ENCODE data around the gene SPOCK1. TPM values are rescaled to one million over a fixed set of nuclear protein-coding genes. Genes with fewer than 3 reads are reported as not detected.

SPOCK1 gene
- total RNA-seq, 1 experiment from 2014 or later: 23.9 TPM

GRCh38 chr5:137498301-137498735 is 808 bp downstream of the SPOCK1 start:
- ChIA-PET CTCF (interaction anchor here (0.7 to 3.0 kb wide), 3 partner anchors 156 to 178 kb away, joined by 3 to 21 read pairs (median 6); no protein-coding TSS in a partner anchor), POLR2A (ENCODE audit: unreplicated experiment) (no interaction called here)
- Histone ChIP-seq H3K9me2 (ENCODE audit: insufficient read depth) (no peaks in the 10 kb centered on the region), H2AFZ (no peak overlapping the region), H3K4me3 (no peak overlapping the region), H3K4me2 (no peak overlapping the region), H3K36me3 (ENCODE audit: low read depth) (no peaks in the 10 kb centered on the region), H3F3A (ENCODE audit: insufficient read depth, low read depth) (no peaks in the 10 kb centered on the region), H3K27ac (no peak overlapping the region), H3K27me3 (ENCODE audit: insufficient read depth, low read depth) (no peaks in the 10 kb centered on the region), H4K20me1 (ENCODE audit: insufficient read depth) (no peaks in the 10 kb centered on the region), H3K4me1 (replicated peaks; ENCODE audit: insufficient read depth) (no peaks in the 10 kb centered on the region), H3K79me2 (ENCODE audit: low read depth) (no peaks in the 10 kb centered on the region), H3K9me3 (ENCODE audit: insufficient read depth, low read depth) (no peaks in the 10 kb centered on the region)
- TF ChIP-seq CTCF (conservative IDR thresholded peaks at IDR 0.05): no peak
- no peak for TF ChIP-seq EZH2 (IDR thresholded peaks at IDR 0.05; ENCODE audit: low read depth)
- intact Hi-C loops (cut with micrococcal nuclease; ENCODE audit: unreplicated experiment): loop anchor here (5.0 kb wide), 1 partner anchor 126 kb away; no protein-coding TSS in a partner anchor
- no peak for DNase-seq
- no TSS peak for BruUV-seq (replicated peaks)

DNA sequence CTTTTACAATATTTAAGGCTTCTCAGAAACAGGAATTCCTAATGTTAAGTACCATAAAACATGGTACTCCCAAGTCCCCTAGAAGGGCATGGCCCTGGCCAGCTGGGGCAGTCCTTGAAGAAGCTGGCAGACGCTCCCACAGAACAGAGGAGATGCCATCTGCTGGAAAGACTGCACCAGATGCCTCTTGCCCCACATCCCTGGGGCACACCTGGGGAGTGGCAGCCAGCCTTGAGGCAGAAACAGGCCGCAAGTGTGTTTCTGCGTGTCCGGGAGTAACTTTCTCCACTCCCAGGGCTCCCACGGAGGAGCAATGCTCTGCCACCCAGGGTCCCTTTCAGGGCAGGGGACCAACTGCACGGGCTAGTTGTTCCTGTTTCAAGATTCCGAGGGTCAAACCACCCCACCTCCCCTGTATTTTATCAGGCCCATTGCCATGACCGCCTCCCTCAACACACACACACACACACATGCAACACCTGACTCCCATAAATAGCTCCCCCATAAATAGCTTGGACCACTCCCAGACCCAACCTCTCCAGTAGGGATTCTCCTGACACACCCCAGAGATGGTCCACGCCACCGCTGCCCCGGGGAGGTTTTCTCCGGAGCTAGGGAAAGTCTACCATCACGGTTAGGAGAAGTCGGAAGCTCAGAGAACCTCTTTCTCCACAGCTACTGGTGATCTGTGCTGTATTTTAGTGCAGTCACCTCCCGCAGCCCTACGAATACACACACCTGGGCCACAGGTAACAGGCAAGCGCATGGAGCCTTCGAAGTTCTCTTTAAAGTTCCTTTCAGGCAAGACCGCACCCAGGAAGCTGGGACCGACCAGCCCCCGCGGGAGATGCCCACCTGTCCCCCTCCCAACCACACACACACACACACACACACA is 1.5 kb downstream of the SPOCK1 start:
- DNase-seq: peak in 1 of 2 experiments; percentile 30
- no peak for TF ChIP-seq CTCF (conservative IDR thresholded peaks at IDR 0.05)
- no peak for TF ChIP-seq EZH2 (IDR thresholded peaks at IDR 0.05; ENCODE audit: low read depth)
- no peaks in the 10 kb centered on the region for H3K27me3 ChIP-seq (ENCODE audit: insufficient read depth, low read depth)
- no peaks in the 10 kb centered on the region for H3K79me2 ChIP-seq (ENCODE audit: low read depth)
- H3K4me2 ChIP-seq: no peak overlapping the region
- H3K9me3 ChIP-seq (ENCODE audit: insufficient read depth, low read depth): no peaks in the 10 kb centered on the region
- H4K20me1 ChIP-seq (ENCODE audit: insufficient read depth): no peaks in the 10 kb centered on the region
- H3K4me1 ChIP-seq (replicated peaks; ENCODE audit: insufficient read depth): no peaks in the 10 kb centered on the region
- H3K9me2 ChIP-seq (ENCODE audit: insufficient read depth): no peaks in the 10 kb centered on the region
- ChIA-PET POLR2A (ENCODE audit: unreplicated experiment) (no interaction called here), CTCF (interaction anchor here (0.7 to 3.0 kb wide), 2 partner anchors 156 to 177 kb away, joined by 3 to 21 read pairs; no protein-coding TSS in a partner anchor)
- H2AFZ ChIP-seq: no peak overlapping the region
- H3K27ac ChIP-seq: no peak overlapping the region
- no peaks in the 10 kb centered on the region for H3K36me3 ChIP-seq (ENCODE audit: low read depth)
- no TSS peak for BruUV-seq (replicated peaks)
- no peak overlapping the region for H3K4me3 ChIP-seq
- intact Hi-C loops (cut with micrococcal nuclease; ENCODE audit: unreplicated experiment): loop anchor here (5.0 kb wide), 1 partner anchor 125 kb away; no protein-coding TSS in a partner anchor
- no peaks in the 10 kb centered on the region for H3F3A ChIP-seq (ENCODE audit: insufficient read depth, low read depth)

- no peak for DNase-seq
- Histone ChIP-seq H4K20me1 (ENCODE audit: insufficient read depth) (no peaks in the 10 kb centered on the region), H3K4me2 (no peak overlapping the region), H3K4me3 (no peak overlapping the region), H3K36me3 (ENCODE audit: low read depth) (no peaks in the 10 kb centered on the region), H3K9me2 (ENCODE audit: insufficient read depth) (no peaks in the 10 kb centered on the region), H3F3A (ENCODE audit: insufficient read depth, low read depth) (no peaks in the 10 kb centered on the region), H3K9me3 (ENCODE audit: insufficient read depth, low read depth) (no peaks in the 10 kb centered on the region), H3K27ac (no peak overlapping the region), H3K79me2 (ENCODE audit: low read depth) (no peaks in the 10 kb centered on the region), H2AFZ (no peak overlapping the region), H3K27me3 (ENCODE audit: insufficient read depth, low read depth) (no peaks in the 10 kb centered on the region), H3K4me1 (replicated peaks; ENCODE audit: insufficient read depth) (no peaks in the 10 kb centered on the region)
- intact Hi-C loops (cut with micrococcal nuclease; ENCODE audit: unreplicated experiment): loop anchor here (5.0 kb wide), 1 partner anchor 125 kb away; no protein-coding TSS in a partner anchor
- no peak for TF ChIP-seq EZH2 (IDR thresholded peaks at IDR 0.05; ENCODE audit: low read depth)
- no peak for TF ChIP-seq CTCF (conservative IDR thresholded peaks at IDR 0.05)
- ChIA-PET POLR2A (ENCODE audit: unreplicated experiment) (no interaction called here), CTCF (interaction anchor here (3.0 kb wide), 1 partner anchor 177 kb away, joined by 21 read pairs; no protein-coding TSS in a partner anchor)
- BruUV-seq (replicated peaks): no TSS peak
Measured at GRCh38 chr5:137496919-137497318, 2.2 kb downstream of the SPOCK1 start.

All from PC-9 (cell line).